Smooth muscle cell (in vitro differentiated cells): Measurements from ENCODE around the gene KDM1A. TPM values are rescaled to one million over a fixed set of nuclear protein-coding genes. Genes with fewer than 3 reads are reported as not detected.

ENCODE experiments used
- DNase-seq: peaks from one replicate; lab custom pipeline; 2025; ENCODE audit not compliant: unreplicated experiment; lab: John Stamatoyannopoulos, UW
- H2AFZ ChIP-seq: fragments of 200-600 bp; sonication (generic); 2 replicates; pipeline ENCODE4 v1.6.0; 2016; ENCODE audit warnings: antibody characterized with exemption, low read depth, mild to moderate bottlenecking
- H3F3A ChIP-seq: fragments of 200-600 bp; sonication (generic); 2 replicates; pipeline ENCODE4 v1.6.0; 2017; ENCODE audit warnings: antibody characterized with exemption, low read depth
- H3K27ac ChIP-seq: fragments of 200-600 bp; sonication (generic); 2 replicates; pipeline ENCODE4 v1.5.1; 2016; ENCODE audit warnings: low read depth, mild to moderate bottlenecking
- H3K27me3 ChIP-seq: fragments of 200-600 bp; sonication (generic); 2 replicates; pipeline ENCODE4 v1.6.1; 2016; ENCODE audit warnings: low read depth, mild to moderate bottlenecking
- H3K36me3 ChIP-seq: fragments of 200-600 bp; sonication (generic); 2 replicates; pipeline ENCODE4 v1.5.1; 2016; ENCODE audit warnings: low read depth
- H3K4me1 ChIP-seq: fragments of 200-600 bp; sonication (generic); 2 replicates; pipeline ENCODE4 v1.5.1; 2016; ENCODE audit warnings: low read depth
- H3K4me2 ChIP-seq: fragments of 200-600 bp; sonication (generic); 2 replicates; pipeline ENCODE4 v1.6.0; 2016; ENCODE audit warnings: mild to moderate bottlenecking
- H3K4me3 ChIP-seq: fragments of 200-600 bp; sonication (generic); 2 replicates; pipeline ENCODE4 v1.5.1; 2016; ENCODE audit warnings: mild to moderate bottlenecking
- H3K79me2 ChIP-seq: fragments of 200-600 bp; sonication (generic); 2 replicates; pipeline ENCODE4 v1.6.0; 2016; ENCODE audit warnings: low read depth, mild to moderate bottlenecking
- H3K9ac ChIP-seq: fragments of 200-600 bp; sonication (generic); 2 replicates; pipeline ENCODE4 v1.6.0; 2016; ENCODE audit warnings: low read depth
- H3K9me3 ChIP-seq: fragments of 200-600 bp; sonication (generic); replicated peaks from 2 replicates; pipeline ENCODE4 v1.5.1; 2016; ENCODE audit warnings: low read depth
- H4K20me1 ChIP-seq: fragments of 200-600 bp; sonication (generic); 2 replicates; pipeline ENCODE4 v1.6.0; 2016; ENCODE audit warnings: low read depth
- WGBS: methylation state at CpG from one replicate; pipeline ENCODE4 v1.1.7; 2016; ENCODE audit warnings: low lambda C conversion rate; 5-methylcytosine and 5-hydroxymethylcytosine counted together
- polyA plus RNA-seq: library from polyadenylated mRNA; unstranded; fragments of >200 nt; fragmentation: Nextera tagmentation; extraction: Ambion mirVana; gene quantifications from 2 replicates; pipeline ENCODE4 v1.2.1, GENCODE V29; 2016
- total RNA-seq: library from RNA; depleted of rRNA; stranded (reverse); fragments of >200 nt; gene quantifications from 2 replicates; pipeline ENCODE4 v1.2.3, GENCODE V29; 2014
- TF ChIP-seq, protein P1 (sequence below): fragments of 200-600 bp; sonication (generic); IDR thresholded peaks from 2 replicates; pipeline ENCODE4 v1.5.1; 2017; ENCODE audit warnings: borderline replicate concordance, mild to moderate bottlenecking, antibody characterized with exemption; ENCODE audit not compliant: insufficient read depth, poor library complexity, severe bottlenecking

Gene KDM1A
- total and polyA plus RNA-seq, 2 experiments from 2014 or later: 93.0 to 103 TPM

DNA sequence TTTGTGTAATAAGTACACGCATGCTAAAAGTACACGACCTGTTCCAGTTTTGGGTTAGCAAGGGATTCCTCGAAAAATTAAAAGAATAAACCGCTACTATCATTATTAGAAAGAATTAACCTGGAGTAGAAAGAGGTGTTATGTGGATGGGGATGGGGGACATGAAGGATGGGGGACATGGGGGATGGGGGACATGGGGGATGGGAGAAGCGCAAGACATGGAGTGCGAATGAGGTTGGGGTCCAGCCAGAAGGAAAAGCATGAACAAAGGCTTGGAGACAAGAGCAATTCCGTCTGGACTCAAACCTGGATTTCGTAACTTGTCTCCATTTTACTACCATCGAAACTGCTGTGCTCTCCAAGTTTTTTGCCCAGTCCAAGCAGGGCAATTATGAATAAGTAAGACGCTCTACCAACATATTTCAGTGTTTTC, 591 bp upstream of the KDM1A start:
- Histone ChIP-seq H4K20me1 (peaks cover 34% of the 10 kb centered on the region), H3K79me2 (peaks cover 43% of the 10 kb centered on the region), H3K9ac (peak overlapping the region; percentile 93), H3F3A (no peaks in the 10 kb centered on the region), H3K9me3 (no peaks in the 10 kb centered on the region), H3K27me3 (no peaks in the 10 kb centered on the region), H3K27ac (peak overlapping the region; percentile 85), H3K4me1 (peaks cover 6% of the 10 kb centered on the region), H3K36me3 (peaks cover 3% of the 10 kb centered on the region), H3K4me2 (peak overlapping the region; percentile 88), H2AFZ (peak overlapping the region; percentile 93), H3K4me3 (peak overlapping the region; percentile 95)
- WGBS: 62% methylated on average over 10 of the region's 10 CpGs
- TF ChIP-seq, protein P1, sequence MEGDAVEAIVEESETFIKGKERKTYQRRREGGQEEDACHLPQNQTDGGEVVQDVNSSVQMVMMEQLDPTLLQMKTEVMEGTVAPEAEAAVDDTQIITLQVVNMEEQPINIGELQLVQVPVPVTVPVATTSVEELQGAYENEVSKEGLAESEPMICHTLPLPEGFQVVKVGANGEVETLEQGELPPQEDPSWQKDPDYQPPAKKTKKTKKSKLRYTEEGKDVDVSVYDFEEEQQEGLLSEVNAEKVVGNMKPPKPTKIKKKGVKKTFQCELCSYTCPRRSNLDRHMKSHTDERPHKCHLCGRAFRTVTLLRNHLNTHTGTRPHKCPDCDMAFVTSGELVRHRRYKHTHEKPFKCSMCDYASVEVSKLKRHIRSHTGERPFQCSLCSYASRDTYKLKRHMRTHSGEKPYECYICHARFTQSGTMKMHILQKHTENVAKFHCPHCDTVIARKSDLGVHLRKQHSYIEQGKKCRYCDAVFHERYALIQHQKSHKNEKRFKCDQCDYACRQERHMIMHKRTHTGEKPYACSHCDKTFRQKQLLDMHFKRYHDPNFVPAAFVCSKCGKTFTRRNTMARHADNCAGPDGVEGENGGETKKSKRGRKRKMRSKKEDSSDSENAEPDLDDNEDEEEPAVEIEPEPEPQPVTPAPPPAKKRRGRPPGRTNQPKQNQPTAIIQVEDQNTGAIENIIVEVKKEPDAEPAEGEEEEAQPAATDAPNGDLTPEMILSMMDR: no peak
- no peak for DNase-seq

DNA sequence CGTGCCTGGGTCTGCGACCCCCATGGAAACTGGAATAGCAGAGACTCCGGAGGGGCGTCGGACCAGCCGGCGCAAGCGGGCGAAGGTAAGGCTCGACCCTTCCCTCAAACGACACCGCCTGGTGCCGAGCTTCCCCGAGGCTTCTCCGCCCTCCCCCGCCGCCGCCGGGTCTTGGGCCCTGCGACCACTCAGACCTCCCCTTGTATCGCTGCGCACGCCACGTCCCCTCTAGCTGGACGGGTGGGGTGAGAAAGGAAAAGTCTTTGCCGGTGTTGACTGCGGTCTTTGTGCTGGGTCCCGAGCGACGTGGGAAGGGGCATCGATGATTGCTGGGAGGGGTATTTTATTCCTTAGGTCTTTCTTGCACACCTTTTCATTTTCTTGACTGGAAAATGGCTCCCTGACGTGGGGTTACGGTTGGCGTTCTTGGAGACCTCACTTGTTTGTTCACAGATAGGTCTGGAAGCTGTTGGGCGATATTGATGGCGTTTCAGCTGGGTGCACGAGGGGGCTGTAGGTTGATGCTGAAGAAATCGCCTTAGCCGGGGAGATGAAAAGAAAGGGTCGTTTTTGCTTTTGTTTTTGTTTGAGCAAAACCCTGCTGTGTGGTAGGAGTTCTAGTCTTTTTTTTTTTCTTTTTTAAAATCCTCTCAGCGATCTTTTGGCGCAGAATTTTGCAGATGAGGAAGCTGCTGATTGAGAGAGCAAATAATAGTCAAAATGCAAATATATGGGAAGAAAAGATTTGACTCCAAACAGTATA, 776 bp downstream of the KDM1A start:
- Histone ChIP-seq H4K20me1 (peaks cover 48% of the 10 kb centered on the region), H3K9me3 (no peaks in the 10 kb centered on the region), H3K4me3 (peak overlapping the region; percentile 95), H3K9ac (peak overlapping the region; percentile 93), H3K36me3 (peaks cover 3% of the 10 kb centered on the region), H2AFZ (peak overlapping the region; percentile 93), H3K27me3 (no peaks in the 10 kb centered on the region), H3K79me2 (peaks cover 57% of the 10 kb centered on the region), H3K4me1 (peaks cover 6% of the 10 kb centered on the region), H3K27ac (peak overlapping the region; percentile 85), H3K4me2 (peak overlapping the region; percentile 88), H3F3A (no peaks in the 10 kb centered on the region)
- TF ChIP-seq, protein P1: no peak
- WGBS: 1% methylated on average over 36 of the region's 42 CpGs
- DNase-seq: no peak

DNA sequence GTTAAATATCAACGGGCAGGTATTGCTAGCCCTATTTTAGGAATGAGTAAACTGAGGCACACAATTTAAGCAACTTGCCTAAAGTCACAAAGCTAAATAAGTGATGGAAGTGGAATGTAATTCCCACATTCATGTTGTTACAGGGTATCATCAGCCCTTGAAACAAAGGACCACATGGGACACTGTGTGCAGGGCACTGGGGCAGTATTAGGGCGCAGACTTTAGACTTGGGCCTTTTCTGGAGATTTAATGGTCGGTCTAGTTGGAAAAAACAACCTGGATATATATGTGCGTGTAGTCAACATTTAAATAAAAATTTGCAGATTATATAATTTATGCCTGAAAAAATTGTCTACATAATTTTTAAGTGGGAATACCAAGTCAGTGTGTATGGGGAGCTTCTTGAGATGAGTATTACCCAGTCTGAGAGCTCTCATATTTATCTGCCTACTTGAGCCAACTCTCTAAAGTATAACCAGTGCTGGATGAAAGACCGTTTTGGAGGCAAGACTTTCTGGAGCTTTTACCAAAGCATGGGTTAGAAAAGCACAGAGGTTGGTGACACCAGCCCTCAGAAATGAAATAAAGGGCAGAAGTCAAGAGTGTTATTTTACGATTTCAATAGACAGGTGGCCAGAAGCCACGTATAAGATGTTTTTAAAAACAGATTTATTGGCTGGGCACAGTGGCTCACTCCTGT, 1.6 kb downstream of the KDM1A start:
- peaks cover 56% of the 10 kb centered on the region for H4K20me1 ChIP-seq
- WGBS: 36% methylated on average over 7 of the region's 7 CpGs
- peak overlapping the region; percentile 93 for H3K9ac ChIP-seq
- DNase-seq: no peak
- no peaks in the 10 kb centered on the region for H3K27me3 ChIP-seq
- peak overlapping the region; percentile 95 for H3K4me3 ChIP-seq
- no peaks in the 10 kb centered on the region for H3F3A ChIP-seq
- peaks cover 65% of the 10 kb centered on the region for H3K79me2 ChIP-seq
- no peak overlapping the region for H2AFZ ChIP-seq
- peak overlapping the region; percentile 88 for H3K4me2 ChIP-seq
- H3K27ac ChIP-seq: peak overlapping the region; percentile 85
- no peaks in the 10 kb centered on the region for H3K9me3 ChIP-seq
- TF ChIP-seq, protein P1: no peak
- peaks cover 6% of the 10 kb centered on the region for H3K4me1 ChIP-seq
- peaks cover 3% of the 10 kb centered on the region for H3K36me3 ChIP-seq
